HepG2 (cell line): ENCODE data around the gene NRDC. TPM values are rescaled to one million over a fixed set of nuclear protein-coding genes. Genes with fewer than 3 reads are reported as not detected.

ENCODE experiments used
- CREM ChIP-seq, 2 experiments: sonication (generic) in 1 of 2; formaldehyde crosslinking in 1 of 2; IDR thresholded peaks; 2 replicates each; pipeline versions ENCODE4 v1.4.0 to v1.6.1; 2016 to 2020; ENCODE audit warnings: antibody characterized with exemption in 1 of 2, mild to moderate bottlenecking in 1 of 2, missing genetic modification reagents in 1 of 2
- ETV6 ChIP-seq: sonication (generic); formaldehyde crosslinking; conservative IDR thresholded peaks from 2 replicates; pipeline ENCODE4 v1.4.0; 2020; ENCODE audit warnings: missing genetic modification reagents
- KLF11 ChIP-seq: IDR thresholded peaks from 2 replicates; pipeline ENCODE4 v1.6.1; 2016; ENCODE audit warnings: missing compliant biosample characterization
- SMAD3 ChIP-seq: sonication (generic); formaldehyde crosslinking; IDR thresholded peaks from 2 replicates; pipeline ENCODE4 v1.4.0; 2020; ENCODE audit warnings: missing genetic modification reagents
- TBX3 ChIP-seq: fragments of 450-650 bp; IDR thresholded peaks from 2 replicates; pipeline ENCODE4 v1.6.1; 2017; ENCODE audit warnings: antibody characterized with exemption, mild to moderate bottlenecking, inconsistent platforms, borderline replicate concordance
- USF2 ChIP-seq, 2 experiments: sonication (generic) in 1 of 2; formaldehyde crosslinking in 1 of 2; IDR thresholded peaks; 2 replicates each; pipeline versions ENCODE4 v1.5.1 to v1.6.1; 2011 to 2020; ENCODE audit warnings: borderline replicate concordance in 1 of 2, low read depth in 1 of 2, low read length in 1 of 2, mild to moderate bottlenecking in 1 of 2, missing genetic modification reagents in 1 of 2, moderate library complexity in 1 of 2
- WIZ ChIP-seq: sonication (generic); formaldehyde crosslinking; IDR thresholded peaks from 2 replicates; pipeline ENCODE4 v1.5.1; 2020; ENCODE audit warnings: mild to moderate bottlenecking, missing genetic modification reagents
- ZKSCAN1 ChIP-seq: fragments of 150-350 bp; IDR thresholded peaks from 2 replicates; pipeline ENCODE4 v1.6.1; 2014; ENCODE audit warnings: low read length
- ZNF280D ChIP-seq: sonication (generic); formaldehyde crosslinking; IDR thresholded peaks from 2 replicates; pipeline ENCODE4 v1.5.1; 2020; ENCODE audit warnings: mild to moderate bottlenecking, missing genetic modification reagents
- ZNF296 ChIP-seq: sonication (generic); formaldehyde crosslinking; conservative IDR thresholded peaks from 2 replicates; pipeline ENCODE4 v1.5.0; 2020; ENCODE audit warnings: mild to moderate bottlenecking, missing genetic modification reagents
- ZNF446 ChIP-seq: sonication (generic); formaldehyde crosslinking; IDR thresholded peaks from 2 replicates; pipeline ENCODE4 v1.5.0; 2020; ENCODE audit warnings: mild to moderate bottlenecking, missing genetic modification reagents
- ZNF574 ChIP-seq: sonication (generic); formaldehyde crosslinking; IDR thresholded peaks from 2 replicates; pipeline ENCODE4 v1.4.0; 2020; ENCODE audit warnings: missing genetic modification reagents
- ZNF691 ChIP-seq: sonication (generic); formaldehyde crosslinking; IDR thresholded peaks from 2 replicates; pipeline ENCODE4 v1.4.0; 2020; ENCODE audit warnings: missing genetic modification reagents, low read depth, mild to moderate bottlenecking, borderline replicate concordance
- polyA plus RNA-seq, 8 experiments: library from polyadenylated mRNA; depleted of rRNA in 3 of 8; stranded (reverse) in 7 of 8; unstranded in 1 of 8; fragments of >200 nt; fragmentation: Illumina TruSeq in 4 of 8; extraction: Trizol in 4 of 8; gene quantifications; 2 replicates each; pipeline versions ENCODE4 v1.2.1 to v1.2.3, GENCODE V29; 2011 to 2016; ENCODE audit warnings: low read depth in 4 of 8, missing spikeins in 1 of 8, mixed read lengths in 1 of 8; ENCODE audit not compliant: insufficient read depth in 1 of 8
- total RNA-seq, 5 experiments: library from RNA; depleted of rRNA; stranded (reverse); fragments of >200 nt; fragmentation: Illumina TruSeq; extraction: Trizol; gene quantifications; 2 replicates each; pipeline ENCODE4 v1.2.3, GENCODE V29; 2016; ENCODE audit warnings: low read depth in 1 of 5
- TF ChIP-seq, protein P1 (sequence below), 2 experiments: IDR thresholded peaks; 2 replicates each; pipeline ENCODE4 v1.6.1; 2011 to 2012; ENCODE audit warnings: low read length in 2 of 2, borderline replicate concordance in 1 of 2, low read depth in 1 of 2, mild to moderate bottlenecking in 1 of 2, moderate library complexity in 1 of 2

Gene NRDC
- total and polyA plus RNA-seq, 2 of the 13 experiments (the other 11 are each of a cell fraction or from before 2014, with no cell fraction given): 57.6 to 64.9 TPM

DNA sequence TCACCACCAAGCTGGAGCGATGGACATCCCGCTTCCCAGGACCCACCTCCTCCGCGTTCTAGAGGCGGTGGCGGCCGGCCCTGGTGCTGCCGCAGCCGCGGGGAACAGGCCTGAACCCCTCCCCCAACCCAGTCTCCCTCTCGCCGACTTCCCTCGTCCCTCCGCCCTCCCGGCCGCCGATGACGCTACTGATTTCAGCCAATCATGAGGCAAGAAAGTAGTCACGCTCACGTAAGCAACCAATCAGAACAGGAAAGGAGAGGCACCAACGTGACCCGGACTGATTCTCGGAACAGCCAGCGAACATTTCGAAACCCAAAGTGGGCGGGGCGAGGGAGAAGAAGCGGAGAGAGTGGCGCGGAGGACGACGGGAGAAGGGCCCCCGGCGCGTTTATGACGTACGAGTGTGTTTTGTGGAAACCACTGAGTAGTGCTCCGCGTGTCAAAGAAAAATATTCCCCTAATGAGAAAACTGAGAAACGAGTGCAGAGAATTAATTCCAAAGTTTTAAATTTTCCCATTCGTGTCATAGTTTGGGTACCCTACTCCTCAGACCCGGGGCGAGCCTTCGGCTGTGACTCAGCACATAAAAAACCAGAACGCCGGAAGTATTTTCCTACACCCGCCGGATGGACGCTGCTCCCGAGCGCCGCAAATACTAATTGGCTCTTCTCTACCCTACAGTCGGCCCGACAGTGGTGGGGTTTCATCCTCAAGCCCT is at the start of gene NRDC (continued):
- TF ChIP-seq USF2 (IDR thresholded peaks at IDR 0.05; ENCODE audit: low read depth, low read length) (peak; percentile 82), USF2 (CRISPR knock-in tag; IDR thresholded peaks at IDR 0.05; ENCODE audit: borderline replicate concordance) (peak; percentile 90; the same call in 1 of the 2 replicates), CREM (IDR thresholded peaks at IDR 0.05) (peak; percentile 98), CREM (CRISPR knock-in tag; IDR thresholded peaks at IDR 0.05) (0 out of 2 replicates have a peak, but pooled peaks have one; percentile 52), ZKSCAN1 (0 out of 2 replicates have a peak, but pooled peaks have one; percentile 22), ZNF446 (no peak), TBX3 (peak; percentile 51; the same call in 1 of the 2 replicates), WIZ (CRISPR knock-in tag) (no peak), ZNF691 (CRISPR knock-in tag) (peak; percentile 70), ZNF574 (CRISPR knock-in tag) (peak; percentile 69), ETV6 (CRISPR knock-in tag) (0 out of 2 replicates have a peak, but pooled peaks have one; percentile 47), ZNF280D (0 out of 2 replicates have a peak, but pooled peaks have one; percentile 78), KLF11 (CRISPR knock-in tag) (0 out of 2 replicates have a peak, but pooled peaks have one; percentile 34), ZNF296 (CRISPR knock-in tag) (no peak), SMAD3 (CRISPR knock-in tag) (peak; percentile 50)
- TF ChIP-seq, protein P1, sequence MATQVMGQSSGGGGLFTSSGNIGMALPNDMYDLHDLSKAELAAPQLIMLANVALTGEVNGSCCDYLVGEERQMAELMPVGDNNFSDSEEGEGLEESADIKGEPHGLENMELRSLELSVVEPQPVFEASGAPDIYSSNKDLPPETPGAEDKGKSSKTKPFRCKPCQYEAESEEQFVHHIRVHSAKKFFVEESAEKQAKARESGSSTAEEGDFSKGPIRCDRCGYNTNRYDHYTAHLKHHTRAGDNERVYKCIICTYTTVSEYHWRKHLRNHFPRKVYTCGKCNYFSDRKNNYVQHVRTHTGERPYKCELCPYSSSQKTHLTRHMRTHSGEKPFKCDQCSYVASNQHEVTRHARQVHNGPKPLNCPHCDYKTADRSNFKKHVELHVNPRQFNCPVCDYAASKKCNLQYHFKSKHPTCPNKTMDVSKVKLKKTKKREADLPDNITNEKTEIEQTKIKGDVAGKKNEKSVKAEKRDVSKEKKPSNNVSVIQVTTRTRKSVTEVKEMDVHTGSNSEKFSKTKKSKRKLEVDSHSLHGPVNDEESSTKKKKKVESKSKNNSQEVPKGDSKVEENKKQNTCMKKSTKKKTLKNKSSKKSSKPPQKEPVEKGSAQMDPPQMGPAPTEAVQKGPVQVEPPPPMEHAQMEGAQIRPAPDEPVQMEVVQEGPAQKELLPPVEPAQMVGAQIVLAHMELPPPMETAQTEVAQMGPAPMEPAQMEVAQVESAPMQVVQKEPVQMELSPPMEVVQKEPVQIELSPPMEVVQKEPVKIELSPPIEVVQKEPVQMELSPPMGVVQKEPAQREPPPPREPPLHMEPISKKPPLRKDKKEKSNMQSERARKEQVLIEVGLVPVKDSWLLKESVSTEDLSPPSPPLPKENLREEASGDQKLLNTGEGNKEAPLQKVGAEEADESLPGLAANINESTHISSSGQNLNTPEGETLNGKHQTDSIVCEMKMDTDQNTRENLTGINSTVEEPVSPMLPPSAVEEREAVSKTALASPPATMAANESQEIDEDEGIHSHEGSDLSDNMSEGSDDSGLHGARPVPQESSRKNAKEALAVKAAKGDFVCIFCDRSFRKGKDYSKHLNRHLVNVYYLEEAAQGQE (IDR thresholded peaks at IDR 0.05; ENCODE audit: borderline replicate concordance in 1 of 2, low read depth in 1 of 2, low read length in 2 of 2): peak in 1 of 2 experiments; percentile 78; a peak in 2 of 4 replicates
